Spleen (tissue), 11 donors: ENCODE data around the gene RGPD8. TPM values are rescaled to one million over a fixed set of nuclear protein-coding genes. Genes with fewer than 3 reads are reported as not detected.

Experiments
- DNase-seq: peaks from one replicate; pipeline ENCODE4 v3.0.0-alpha.2; 2020
- H3K27ac ChIP-seq, 8 donors: fragments of 200-600 bp; sonication (generic) in 7 of 8; 1 replicate in 4 of 8; 2 replicates in 4 of 8; pipeline versions ENCODE4 v1.5.0 to v1.8.0; 2016 to 2021; ENCODE audit warnings: inconsistent platforms in 4 of 8, mild to moderate bottlenecking in 4 of 8, moderate library complexity in 1 of 8
- H3K27me3 ChIP-seq, 7 donors: fragments of 200-600 bp; sonication (generic) in 6 of 7; replicated peaks in 1 of 7; 1 replicate in 4 of 7; 2 replicates in 3 of 7; pipeline versions ENCODE4 v1.5.0 to v1.8.0; 2016 to 2021; ENCODE audit warnings: inconsistent platforms in 3 of 7, mild to moderate bottlenecking in 1 of 7
- H3K36me3 ChIP-seq, 6 donors: fragments of 200-600 bp; sonication (generic) in 5 of 6; 1 replicate in 4 of 6; 2 replicates in 2 of 6; pipeline versions ENCODE4 v1.5.0 to v1.8.0; 2016 to 2021; ENCODE audit warnings: inconsistent platforms in 2 of 6
- H3K4me1 ChIP-seq, 6 donors: fragments of 200-600 bp; sonication (generic) in 5 of 6; 1 replicate in 3 of 6; 2 replicates in 3 of 6; pipeline versions ENCODE4 v1.5.0 to v1.8.0; 2016 to 2021; ENCODE audit warnings: inconsistent platforms in 3 of 6
- H3K4me3 ChIP-seq, 8 donors: fragments of 200-600 bp; sonication (generic) in 7 of 8; 1 replicate in 4 of 8; 2 replicates in 4 of 8; pipeline versions ENCODE4 v1.5.0 to v1.8.0; 2016 to 2021; ENCODE audit warnings: inconsistent platforms in 4 of 8, mild to moderate bottlenecking in 4 of 8, moderate library complexity in 2 of 8
- H3K9me3 ChIP-seq, 8 donors: fragments of 200-600 bp; sonication (generic) in 7 of 8; 1 replicate in 4 of 8; 2 replicates in 4 of 8; pipeline versions ENCODE4 v1.5.0 to v1.8.0; 2016 to 2021; ENCODE audit warnings: inconsistent platforms in 4 of 8
- CTCF ChIP-seq, 11 experiments: fragments of 200-600 bp in 7 of 11; fragments of 450-650 bp in 4 of 11; sonication (generic) in 4 of 11; IDR thresholded peaks in 8 of 11; conservative IDR thresholded peaks in 3 of 11; 1 replicate in 7 of 11; 2 replicates in 4 of 11; pipeline versions ENCODE4 v1.4.0 to v1.8.0; 2016 to 2021; ENCODE audit warnings: antibody characterized with exemption in 11 of 11, inconsistent platforms in 4 of 11, mild to moderate bottlenecking in 1 of 11
- POLR2A ChIP-seq, 3 donors: fragments of 450-650 bp; IDR thresholded peaks; one replicate each; pipeline ENCODE4 v1.5.1; 2017; ENCODE audit warnings: antibody characterized with exemption in 3 of 3, mild to moderate bottlenecking in 1 of 3
- POLR2AphosphoS5 ChIP-seq, 3 donors: sonication (generic); formaldehyde crosslinking; IDR thresholded peaks; one replicate each; pipeline ENCODE4 v1.5.1; 2017; ENCODE audit warnings: antibody characterized with exemption in 3 of 3
- WGBS, 5 donors: extraction: QIAGEN DNeasy Blood & Tissue Kit in 3 of 5; methylation state at CpG; one replicate each; pipeline versions ENCODE4 v1.1.5 to v1.1.7; 2013 to 2018; 5-methylcytosine and 5-hydroxymethylcytosine counted together
- intact Hi-C: fragments of 100-400 bp; cut with DNase I; formaldehyde crosslinking; loops from one replicate; pipeline ENCODE4 v1.15.0; 2023; ENCODE audit warnings: low total_unique reads
- polyA plus RNA-seq, 3 donors: library from polyadenylated mRNA; stranded (reverse); fragments of 200-250 nt; gene quantifications; one replicate each; pipeline ENCODE4 v1.2.1, GENCODE V29; 2013
- total RNA-seq, 7 donors: library from RNA; depleted of rRNA in 3 of 7; stranded (reverse); fragments of >200 nt in 3 of 7; fragmentation: NEBNext Ultra II Directional in 4 of 7; extraction: Animal tissue kit (Norgen Biotek cat#: 25700) in 4 of 7; gene quantifications; one replicate each; pipeline versions ENCODE4 v1.1.0 to v1.2.1, GENCODE V29; 2016 to 2021
- donor health status: healthy with polysubstance abuse.
- donor health status: DM: no; HTN: no; CAD: no; lungs with moderate emphysema.
- donor health status: DM: no; HTN: no; CAD: no.
- donor health status: Bipolar disorder and iron deficiency.
- donor health status: healthy.
- donor health status: DM: no; HTN: no; CAD: no.
- donor health status: DM: yes; HTN: yes; CAD: no.

The RGPD8 gene
- total and polyA plus RNA-seq, 10 donors: 0.09 to 35.4 (median 17.7) TPM

- no peaks in the 10 kb centered on the region for H3K9me3 ChIP-seq
- no peak for TF ChIP-seq POLR2AphosphoS5 (IDR thresholded peaks at IDR 0.05)
- no peak for TF ChIP-seq POLR2A (IDR thresholded peaks at IDR 0.05)
- no peak for TF ChIP-seq CTCF (IDR thresholded peaks at IDR 0.05 in 8 of 11, conservative IDR thresholded peaks at IDR 0.05 in 3 of 11)
- no peak for DNase-seq
- 80 to 89% (median 87%) methylated on average over 6 of the region's 6 CpGs for WGBS, 5 donors
- H3K27ac ChIP-seq: no peak overlapping the region
- intact Hi-C loops: no loop called here
- H3K27me3 ChIP-seq: no peaks in the 10 kb centered on the region
- H3K36me3 ChIP-seq: no peaks in the 10 kb centered on the region
- H3K4me3 ChIP-seq: no peak overlapping the region
- no peaks in the 10 kb centered on the region for H3K4me1 ChIP-seq
Measured at GRCh38 chr2:112472547-112473263, 39.3 kb upstream of the RGPD8 start.

- no peaks in the 10 kb centered on the region for H3K9me3 ChIP-seq
- intact Hi-C loops: no loop called here
- no peak for DNase-seq
- H3K4me3 ChIP-seq: no peak overlapping the region
- no peak for TF ChIP-seq POLR2AphosphoS5 (IDR thresholded peaks at IDR 0.05)
- TF ChIP-seq POLR2A (IDR thresholded peaks at IDR 0.05): no peak
- TF ChIP-seq CTCF (IDR thresholded peaks at IDR 0.05 in 8 of 11, conservative IDR thresholded peaks at IDR 0.05 in 3 of 11): no peak
- 60 to 82% (median 67%) methylated on average over 3 of the region's 3 CpGs for WGBS, 5 donors
- peaks cover 0 to 11% (median 0%) of the 10 kb centered on the region in 7 donors for H3K27me3 ChIP-seq
- no peaks in the 10 kb centered on the region for H3K36me3 ChIP-seq
- H3K4me1 ChIP-seq: no peaks in the 10 kb centered on the region
- H3K27ac ChIP-seq: no peak overlapping the region
Measured at GRCh38 chr2:112465382-112465781, 31.9 kb upstream of the RGPD8 start.

DNA sequence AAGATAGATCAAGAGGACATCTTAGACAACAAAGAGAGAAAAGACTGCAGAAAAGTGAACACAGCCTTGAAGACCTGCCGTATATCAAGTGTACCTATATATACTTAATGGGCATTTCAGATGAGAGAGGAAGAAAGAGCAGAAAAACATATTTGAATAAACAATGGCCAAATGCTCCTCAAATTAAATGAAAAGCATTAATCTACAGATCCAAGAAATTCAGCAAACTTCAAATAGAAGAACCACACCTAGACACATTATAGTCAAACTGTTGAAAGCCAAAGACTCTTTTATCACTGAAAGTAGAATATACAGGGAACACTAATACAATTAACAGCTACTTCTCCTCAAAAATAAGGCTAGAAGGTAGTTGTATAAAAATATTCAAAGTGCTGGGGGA is 29.8 kb upstream of the RGPD8 start:
- 87 to 97% (median 92%) methylated on average over 1 of the region's 1 CpG for WGBS, 5 donors
- H3K27ac ChIP-seq: no peak overlapping the region
- H3K4me1 ChIP-seq: no peaks in the 10 kb centered on the region
- no peak for DNase-seq
- H3K9me3 ChIP-seq: no peaks in the 10 kb centered on the region
- no peak for TF ChIP-seq POLR2A (IDR thresholded peaks at IDR 0.05)
- TF ChIP-seq POLR2AphosphoS5 (IDR thresholded peaks at IDR 0.05): no peak
- TF ChIP-seq CTCF (IDR thresholded peaks at IDR 0.05 in 8 of 11, conservative IDR thresholded peaks at IDR 0.05 in 3 of 11): no peak
- intact Hi-C loops: no loop called here
- peaks cover 0 to 11% (median 0%) of the 10 kb centered on the region in 7 donors for H3K27me3 ChIP-seq
- H3K36me3 ChIP-seq: no peaks in the 10 kb centered on the region
- H3K4me3 ChIP-seq: no peak overlapping the region

- intact Hi-C loops: no loop called here
- Histone ChIP-seq H3K36me3 (no peaks in the 10 kb centered on the region), H3K27me3 (peaks cover 0 to 11% (median 0%) of the 10 kb centered on the region in 7 donors), H3K4me3 (no peak overlapping the region), H3K4me1 (no peaks in the 10 kb centered on the region), H3K9me3 (no peaks in the 10 kb centered on the region), H3K27ac (no peak overlapping the region)
- 74 to 92% (median 76%) methylated on average over 5 of the region's 5 CpGs for WGBS, 5 donors
- TF ChIP-seq CTCF (IDR thresholded peaks at IDR 0.05 in 8 of 11, conservative IDR thresholded peaks at IDR 0.05 in 3 of 11) (no peak), POLR2A (IDR thresholded peaks at IDR 0.05) (no peak), POLR2AphosphoS5 (IDR thresholded peaks at IDR 0.05) (no peak)
- DNase-seq: no peak
Measured at GRCh38 chr2:112462178-112462577, 28.7 kb upstream of the RGPD8 start.
